ENCODE results near the gene OLFM1. TPM values are rescaled to one million over a fixed set of nuclear protein-coding genes. Genes with fewer than 3 reads are reported as not detected.

OLFM1 gene
- total and polyA plus RNA-seq, 9 of the 15 experiments (the other 6 are each of a cell fraction or from before 2014, with no cell fraction given) = not detected

DNA sequence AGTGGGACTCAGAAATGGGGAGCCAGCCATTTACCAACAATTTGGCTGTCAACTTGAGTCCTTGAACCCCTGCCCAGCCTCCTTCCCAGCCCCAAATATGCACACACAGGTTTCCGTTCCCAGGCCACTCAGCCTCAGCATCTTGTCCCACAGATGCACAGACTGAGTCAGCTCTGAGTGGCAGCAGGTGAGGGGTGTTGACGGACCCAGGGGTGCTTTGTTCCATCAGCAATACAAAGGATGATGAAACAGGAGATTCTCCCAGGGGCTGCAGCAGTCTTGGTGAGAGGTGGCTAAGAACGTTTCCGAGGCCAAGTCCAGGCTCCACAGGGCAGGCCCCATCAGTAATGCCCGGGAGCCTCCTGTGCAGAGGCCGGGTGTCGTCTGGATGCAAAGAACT lies 4.9 kb upstream of the OLFM1 start (continued):
- TF ChIP-seq, protein P1, sequence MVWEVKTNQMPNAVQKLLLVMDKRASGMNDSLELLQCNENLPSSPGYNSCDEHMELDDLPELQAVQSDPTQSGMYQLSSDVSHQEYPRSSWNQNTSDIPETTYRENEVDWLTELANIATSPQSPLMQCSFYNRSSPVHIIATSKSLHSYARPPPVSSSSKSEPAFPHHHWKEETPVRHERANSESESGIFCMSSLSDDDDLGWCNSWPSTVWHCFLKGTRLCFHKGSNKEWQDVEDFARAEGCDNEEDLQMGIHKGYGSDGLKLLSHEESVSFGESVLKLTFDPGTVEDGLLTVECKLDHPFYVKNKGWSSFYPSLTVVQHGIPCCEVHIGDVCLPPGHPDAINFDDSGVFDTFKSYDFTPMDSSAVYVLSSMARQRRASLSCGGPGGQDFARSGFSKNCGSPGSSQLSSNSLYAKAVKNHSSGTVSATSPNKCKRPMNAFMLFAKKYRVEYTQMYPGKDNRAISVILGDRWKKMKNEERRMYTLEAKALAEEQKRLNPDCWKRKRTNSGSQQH (CRISPR knock-in tag; IDR thresholded peaks at IDR 0.05) = no peak

DNA sequence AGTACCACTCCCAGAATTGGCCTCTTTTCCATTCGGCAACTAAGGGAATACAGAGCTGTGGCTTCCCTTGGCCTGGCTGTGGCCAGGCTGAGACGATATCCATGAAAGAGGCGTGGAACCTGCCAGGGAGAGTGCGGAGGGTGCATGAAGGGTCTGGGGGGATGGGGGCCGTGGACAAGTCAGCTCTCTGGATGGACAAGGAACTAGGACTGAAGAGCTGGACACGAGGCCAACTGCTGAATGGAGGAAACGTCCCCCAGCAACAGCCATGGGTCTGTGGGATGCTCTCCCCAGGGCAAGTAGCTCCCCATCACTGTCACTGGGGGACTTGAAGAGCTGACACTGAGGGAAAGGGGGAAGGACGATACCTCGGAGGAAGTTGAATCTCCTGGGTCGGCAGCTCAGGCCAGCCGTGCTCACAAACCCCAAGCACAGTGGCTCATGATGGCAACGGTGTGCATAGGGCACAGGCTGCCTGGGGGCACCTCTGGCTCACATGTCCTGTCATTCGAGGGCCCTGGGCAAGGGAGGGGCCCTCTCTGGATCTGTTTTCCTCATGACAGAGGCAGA lies 4.1 kb upstream of the OLFM1 start:
- intact Hi-C loops (cut with micrococcal nuclease) (no loop called here), in situ Hi-C loops (cut with MboI) (no loop called here)

More for the DNA sequence above, 4.1 kb upstream of the OLFM1 start:
- no peaks in the 10 kb centered on the region for H3K9me3 ChIP-seq (replicated peaks; ENCODE audit: control insufficient read depth, insufficient read depth, low read depth, low read length)
- H2AFZ ChIP-seq (ENCODE audit: low read depth, low read length) = no peak overlapping the region
- FAIRE-seq = no peak
- TF ChIP-seq PHF21A (IDR thresholded peaks at IDR 0.05; ENCODE audit: borderline replicate concordance, low read depth) (no peak), ZNF444 (CRISPR knock-in tag; IDR thresholded peaks at IDR 0.05) (no peak), FOXK1 (CRISPR knock-in tag; IDR thresholded peaks at IDR 0.05; ENCODE audit: borderline replicate concordance) (no peak), ZEB2 (IDR thresholded peaks at IDR 0.05) (no peak)
- TF ChIP-seq, protein P2, sequence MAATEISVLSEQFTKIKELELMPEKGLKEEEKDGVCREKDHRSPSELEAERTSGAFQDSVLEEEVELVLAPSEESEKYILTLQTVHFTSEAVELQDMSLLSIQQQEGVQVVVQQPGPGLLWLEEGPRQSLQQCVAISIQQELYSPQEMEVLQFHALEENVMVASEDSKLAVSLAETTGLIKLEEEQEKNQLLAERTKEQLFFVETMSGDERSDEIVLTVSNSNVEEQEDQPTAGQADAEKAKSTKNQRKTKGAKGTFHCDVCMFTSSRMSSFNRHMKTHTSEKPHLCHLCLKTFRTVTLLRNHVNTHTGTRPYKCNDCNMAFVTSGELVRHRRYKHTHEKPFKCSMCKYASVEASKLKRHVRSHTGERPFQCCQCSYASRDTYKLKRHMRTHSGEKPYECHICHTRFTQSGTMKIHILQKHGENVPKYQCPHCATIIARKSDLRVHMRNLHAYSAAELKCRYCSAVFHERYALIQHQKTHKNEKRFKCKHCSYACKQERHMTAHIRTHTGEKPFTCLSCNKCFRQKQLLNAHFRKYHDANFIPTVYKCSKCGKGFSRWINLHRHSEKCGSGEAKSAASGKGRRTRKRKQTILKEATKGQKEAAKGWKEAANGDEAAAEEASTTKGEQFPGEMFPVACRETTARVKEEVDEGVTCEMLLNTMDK (IDR thresholded peaks at IDR 0.05; ENCODE audit: borderline replicate concordance, insufficient read depth, low read depth, low read length, poor library complexity, severe bottlenecking) = no peak
- TF ChIP-seq, protein P3, sequence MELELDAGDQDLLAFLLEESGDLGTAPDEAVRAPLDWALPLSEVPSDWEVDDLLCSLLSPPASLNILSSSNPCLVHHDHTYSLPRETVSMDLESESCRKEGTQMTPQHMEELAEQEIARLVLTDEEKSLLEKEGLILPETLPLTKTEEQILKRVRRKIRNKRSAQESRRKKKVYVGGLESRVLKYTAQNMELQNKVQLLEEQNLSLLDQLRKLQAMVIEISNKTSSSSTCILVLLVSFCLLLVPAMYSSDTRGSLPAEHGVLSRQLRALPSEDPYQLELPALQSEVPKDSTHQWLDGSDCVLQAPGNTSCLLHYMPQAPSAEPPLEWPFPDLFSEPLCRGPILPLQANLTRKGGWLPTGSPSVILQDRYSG (tag; conservative IDR thresholded peaks at IDR 0.05; ENCODE audit: low read depth) = no peak
- TF ChIP-seq, protein P4, sequence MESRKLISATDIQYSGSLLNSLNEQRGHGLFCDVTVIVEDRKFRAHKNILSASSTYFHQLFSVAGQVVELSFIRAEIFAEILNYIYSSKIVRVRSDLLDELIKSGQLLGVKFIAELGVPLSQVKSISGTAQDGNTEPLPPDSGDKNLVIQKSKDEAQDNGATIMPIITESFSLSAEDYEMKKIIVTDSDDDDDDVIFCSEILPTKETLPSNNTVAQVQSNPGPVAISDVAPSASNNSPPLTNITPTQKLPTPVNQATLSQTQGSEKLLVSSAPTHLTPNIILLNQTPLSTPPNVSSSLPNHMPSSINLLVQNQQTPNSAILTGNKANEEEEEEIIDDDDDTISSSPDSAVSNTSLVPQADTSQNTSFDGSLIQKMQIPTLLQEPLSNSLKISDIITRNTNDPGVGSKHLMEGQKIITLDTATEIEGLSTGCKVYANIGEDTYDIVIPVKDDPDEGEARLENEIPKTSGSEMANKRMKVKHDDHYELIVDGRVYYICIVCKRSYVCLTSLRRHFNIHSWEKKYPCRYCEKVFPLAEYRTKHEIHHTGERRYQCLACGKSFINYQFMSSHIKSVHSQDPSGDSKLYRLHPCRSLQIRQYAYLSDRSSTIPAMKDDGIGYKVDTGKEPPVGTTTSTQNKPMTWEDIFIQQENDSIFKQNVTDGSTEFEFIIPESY (CRISPR knock-in tag; IDR thresholded peaks at IDR 0.05) = no peak
- no peak overlapping the region for H3K4me3 ChIP-seq
- POLR2A ChIA-PET = no interaction called here
- peaks cover 0 to 13% of the 10 kb centered on the region in 2 experiments; a peak in 2 of 5 replicates for H3K4me1 ChIP-seq (replicated peaks in 1 of 2; ENCODE audit: control insufficient read depth in 2 of 2, insufficient read depth in 2 of 2, low read length in 2 of 2)
- H3K9me1 ChIP-seq (ENCODE audit: control insufficient read depth, insufficient read depth, low read length) = no peaks in the 10 kb centered on the region
- CTCF ChIA-PET (ENCODE audit: low intra/inter-chr PET ratio) = no interaction called here
- H3K27ac ChIP-seq (ENCODE audit: extremely low read depth, low read depth, low read length) = no peak overlapping the region
- H3K79me2 ChIP-seq (ENCODE audit: control insufficient read depth, insufficient read depth, low read length) = no peaks in the 10 kb centered on the region
- H3K36me3 ChIP-seq (ENCODE audit: control insufficient read depth, insufficient read depth, low read length) = no peaks in the 10 kb centered on the region
- peaks cover 9 to 60% of the 10 kb centered on the region in 2 experiments; a peak in 3 of 5 replicates for H3K27me3 ChIP-seq (ENCODE audit: control insufficient read depth in 2 of 2, insufficient read depth in 2 of 2, low read length in 2 of 2)
- no peak overlapping the region for H3K4me2 ChIP-seq (ENCODE audit: insufficient read depth, low read length)
- no TSS peak for BruUV-seq (replicated peaks)
- no peak overlapping the region; a peak in 1 of 4 replicates for H3K9ac ChIP-seq (ENCODE audit: insufficient read depth in 1 of 2, low read depth in 2 of 2, low read length in 2 of 2)
- WGBS (ENCODE audit: insufficient coverage, low coverage, missing lambda C conversion rate) = 1% methylated on average over 8 of the region's 13 CpGs
- ATAC-seq = no peak
- H4K20me1 ChIP-seq (replicated peaks; ENCODE audit: control insufficient read depth, insufficient read depth, low read length) = peaks cover 9% of the 10 kb centered on the region; the same call in 1 of the 2 replicates
- DNase-seq (ENCODE audit: extremely low read depth in 1 of 4, low spot score in 3 of 4) = no peak

All from K562 (cell line).